ENCODE data around the gene PTPN13.
"Not testable (repeated sequence)": the region's sequence is repeated elsewhere in the genome, so short reads cannot be mapped to it uniquely, and the experiment has no call there.

The PTPN13 gene

GRCh38 chr4:86644892-86645291 lies 50.8 kb downstream of the PTPN13 start:
- DNase-seq = no peak

- no peak for DNase-seq
These were observed 58.3 kb downstream of the PTPN13 start for GRCh38 chr4:86652332-86652932.

GRCh38 chr4:86653237-86653865 lies 59.2 kb downstream of the PTPN13 start:
- no peak for DNase-seq

GRCh38 chr4:86656781-86657180 lies 62.7 kb downstream of the PTPN13 start:
- DNase-seq = not testable (repeated sequence)

- DNase-seq = no peak
These were observed 63.3 kb downstream of the PTPN13 start for GRCh38 chr4:86657382-86657781.

GRCh38 chr4:86657910-86658309 lies 63.8 kb downstream of the PTPN13 start:
- no peak for DNase-seq

- no peak for DNase-seq
These were observed 66.3 kb downstream of the PTPN13 start for GRCh38 chr4:86660401-86660800.

GRCh38 chr4:86661006-86661405 lies 66.9 kb downstream of the PTPN13 start:
- no peak for DNase-seq

GRCh38 chr4:86661418-86661817 lies 67.3 kb downstream of the PTPN13 start:
- no peak for DNase-seq

GRCh38 chr4:86664959-86665358 lies 70.8 kb downstream of the PTPN13 start:
- no peak for DNase-seq

GRCh38 chr4:86670298-86670697 lies 76.2 kb downstream of the PTPN13 start:
- DNase-seq = no peak

- no peak for DNase-seq
These were observed 76.6 kb downstream of the PTPN13 start for GRCh38 chr4:86670756-86671155.

- no peak for DNase-seq
These were observed 81.4 kb downstream of the PTPN13 start for GRCh38 chr4:86675548-86675947.

GRCh38 chr4:86678796-86679195 lies 84.7 kb downstream of the PTPN13 start:
- no peak for DNase-seq

GRCh38 chr4:86679441-86679840 lies 85.3 kb downstream of the PTPN13 start:
- DNase-seq = no peak

- no peak for DNase-seq
These were observed 89.1 kb downstream of the PTPN13 start for GRCh38 chr4:86683167-86683566.

- no peak for DNase-seq
These were observed 89.9 kb downstream of the PTPN13 start for GRCh38 chr4:86683983-86684382.

- DNase-seq = no peak
These were observed 91.3 kb downstream of the PTPN13 start for GRCh38 chr4:86685401-86685800.

- no peak for DNase-seq
These were observed 92.6 kb downstream of the PTPN13 start for GRCh38 chr4:86686741-86687140.

- no peak for DNase-seq
These were observed 93.9 kb downstream of the PTPN13 start for GRCh38 chr4:86688026-86688425.

GRCh38 chr4:86704601-86705000 lies 110.5 kb downstream of the PTPN13 start:
- no peak for DNase-seq

GRCh38 chr4:86706923-86707597 lies 112.9 kb downstream of the PTPN13 start:
- DNase-seq = no peak

GRCh38 chr4:86717651-86718050 lies 123.5 kb downstream of the PTPN13 start:
- no peak for DNase-seq

GRCh38 chr4:86718152-86718551 lies 124.0 kb downstream of the PTPN13 start:
- no peak for DNase-seq

All from CD4-positive, alpha-beta T cell treated with Interleukin-10 for 1 hour (primary cell).